GM12878 (cell line): ENCODE results near the gene EYS. TPM values are rescaled to one million over a fixed set of nuclear protein-coding genes. Genes with fewer than 3 reads are reported as not detected.

Experiments used
- ATAC-seq: fragments of 200-7000 bp; cut with Tn5 transposase; 3 replicates; pipeline ENCODE4 v1.9.1; 2020; ENCODE audit warnings: mild to moderate bottlenecking, moderate library complexity
- BruUV-seq: library from RNA; stranded (reverse); fragments of 400-500 nt; replicated peaks from 2 replicates; lab custom pipeline; 2021; lab: Mats Ljungman, UMichigan
- CTCF ChIA-PET: fragments of 300-600 bp; sonication (Branson Sonifier 250); formaldehyde crosslinking; extraction: SDS; loops from one replicate; lab custom pipeline; 2021; ENCODE audit warnings: inconsistent platforms; lab: Yijun Ruan, JAX
- POLR2A ChIA-PET: fragments of 350-600 bp; formaldehyde crosslinking; extraction: SDS; loops from one replicate; lab custom pipeline; 2021; ENCODE audit warnings: inconsistent platforms; lab: Charles Lee
- RAD21 ChIA-PET: fragments of 300-600 bp; sonication (Branson Sonifier 250); formaldehyde crosslinking; loops from one replicate; lab custom pipeline; 2023; ENCODE audit warnings: antibody characterized with exemption; ENCODE audit not compliant: unreplicated experiment; lab: Charles Lee
- SMC1A ChIA-PET: fragments of 300-600 bp; sonication (Branson Sonifier 250); formaldehyde crosslinking; loops from one replicate; lab custom pipeline; 2023; ENCODE audit not compliant: unreplicated experiment, uncharacterized antibody; lab: Charles Lee
- DNase-seq: peaks from one replicate; pipeline ENCODE4 v3.0.0-alpha.2; 2011; ENCODE audit warnings: low read depth, low spot score
- FAIRE-seq: peaks from 3 replicates; lab custom pipeline; 2011; peaks lifted over from hg19 to GRCh38; lab: Jason Lieb, UNC
- H2AFZ ChIP-seq: 2 replicates; pipeline ENCODE4 v1.6.0; 2011; ENCODE audit warnings: low read depth, low read length, control low read depth; ENCODE audit not compliant: control insufficient read depth
- H3K27ac ChIP-seq: 2 replicates; pipeline ENCODE4 v1.5.1; 2011; ENCODE audit warnings: control low read depth; ENCODE audit not compliant: control insufficient read depth, insufficient read depth
- H3K27me3 ChIP-seq, 2 experiments: replicated peaks in 1 of 2; 2 replicates each; pipeline versions ENCODE4 v1.6.0 to v1.6.1; 2011; ENCODE audit warnings: low read length in 1 of 2; ENCODE audit not compliant: control insufficient read depth in 2 of 2, insufficient read depth in 2 of 2
- H3K36me3 ChIP-seq, 2 experiments: 2 replicates each; pipeline ENCODE4 v1.5.1; 2011; ENCODE audit warnings: low read length in 1 of 2; ENCODE audit not compliant: control insufficient read depth in 2 of 2, insufficient read depth in 2 of 2
- H3K4me1 ChIP-seq: 2 replicates; pipeline ENCODE4 v1.6.1; 2011; ENCODE audit warnings: mild to moderate bottlenecking, low read length, moderate library complexity, mixed read lengths; ENCODE audit not compliant: control insufficient read depth, insufficient read depth
- H3K4me2 ChIP-seq: 2 replicates; pipeline ENCODE4 v1.6.0; 2011; ENCODE audit warnings: control low read depth; ENCODE audit not compliant: control insufficient read depth, insufficient read depth
- H3K4me3 ChIP-seq: fragments of 200-600 bp; sonication (generic); 2 replicates; pipeline ENCODE4 v1.5.1; 2016
- H3K79me2 ChIP-seq: 2 replicates; pipeline ENCODE4 v1.6.0; 2011; ENCODE audit warnings: low read length; ENCODE audit not compliant: control insufficient read depth, insufficient read depth
- H3K9ac ChIP-seq: 2 replicates; pipeline ENCODE4 v1.8.0; 2011; ENCODE audit warnings: low read length, control low read depth, mixed read lengths; ENCODE audit not compliant: control insufficient read depth, insufficient read depth
- H3K9me3 ChIP-seq: replicated peaks from 3 replicates; pipeline ENCODE4 v1.5.1; 2011; ENCODE audit warnings: mild to moderate bottlenecking, low read length; ENCODE audit not compliant: control insufficient read depth, insufficient read depth
- H4K20me1 ChIP-seq: 2 replicates; pipeline ENCODE4 v1.6.0; 2011; ENCODE audit not compliant: control insufficient read depth, insufficient read depth
- ATF2 ChIP-seq: IDR thresholded peaks from 2 replicates; pipeline ENCODE4 v1.6.1; 2012; ENCODE audit warnings: low read length, inconsistent platforms
- ATF3 ChIP-seq: IDR thresholded peaks from 2 replicates; pipeline ENCODE4 v1.6.1; 2011; ENCODE audit warnings: low read depth, mild to moderate bottlenecking, low read length, moderate library complexity, borderline replicate concordance; ENCODE audit errors: extremely low read depth
- BCL11A ChIP-seq: IDR thresholded peaks from 2 replicates; pipeline ENCODE4 v1.6.1; 2011; ENCODE audit warnings: low read depth, low read length
- BRCA1 ChIP-seq: IDR thresholded peaks from 2 replicates; pipeline ENCODE4 v1.6.1; 2011; ENCODE audit warnings: low read depth, low read length, improper control_type of control experiment
- CHD2 ChIP-seq: IDR thresholded peaks from 2 replicates; pipeline ENCODE4 v1.6.1; 2011; ENCODE audit warnings: low read depth, low read length, improper control_type of control experiment, borderline replicate concordance
- E2F8 ChIP-seq: fragments of 450-650 bp; IDR thresholded peaks from 2 replicates; pipeline ENCODE4 v1.6.1; 2018; ENCODE audit warnings: mild to moderate bottlenecking, low read depth, moderate library complexity; ENCODE audit not compliant: partially characterized antibody
- EP300 ChIP-seq, 2 experiments: fragments of 150-350 bp in 1 of 2; IDR thresholded peaks; 2 replicates each; pipeline ENCODE4 v1.6.1; 2011 to 2012; ENCODE audit warnings: low read depth in 2 of 2, low read length in 2 of 2, borderline replicate concordance in 1 of 2, improper control_type of control experiment in 1 of 2, inconsistent platforms in 1 of 2; ENCODE audit not compliant: control insufficient read depth in 1 of 2
- FOXM1 ChIP-seq: IDR thresholded peaks from 2 replicates; pipeline ENCODE4 v1.6.1; 2012; ENCODE audit warnings: low read depth, mild to moderate bottlenecking, inconsistent platforms, low read length, moderate library complexity
- KLF5 ChIP-seq: fragments of 450-650 bp; IDR thresholded peaks from 2 replicates; pipeline ENCODE4 v1.6.1; 2014; ENCODE audit warnings: mild to moderate bottlenecking; ENCODE audit not compliant: partially characterized antibody
- MTA2 ChIP-seq: fragments of 450-650 bp; IDR thresholded peaks from 2 replicates; pipeline ENCODE4 v1.6.1; 2016; ENCODE audit warnings: low read depth, mild to moderate bottlenecking, moderate library complexity
- NFIC ChIP-seq: IDR thresholded peaks from 2 replicates; pipeline ENCODE4 v1.6.1; 2012; ENCODE audit warnings: low read depth, mild to moderate bottlenecking, inconsistent platforms, low read length, moderate library complexity
- PBX3 ChIP-seq: IDR thresholded peaks from 2 replicates; pipeline ENCODE4 v1.6.1; 2011; ENCODE audit warnings: mild to moderate bottlenecking, low read depth, low read length, moderate library complexity; ENCODE audit not compliant: insufficient replicate concordance
- SKIL ChIP-seq: fragments of 450-650 bp; IDR thresholded peaks from 2 replicates; pipeline ENCODE4 v1.6.1; 2017; ENCODE audit warnings: mild to moderate bottlenecking, low read depth, inconsistent platforms; ENCODE audit not compliant: poor library complexity, severe bottlenecking
- SMC3 ChIP-seq: IDR thresholded peaks from 2 replicates; pipeline ENCODE4 v1.6.1; 2011; ENCODE audit warnings: low read length, improper control_type of control experiment, borderline replicate concordance
- YY1 ChIP-seq: IDR thresholded peaks from 2 replicates; pipeline ENCODE4 v1.6.1; 2011; ENCODE audit warnings: low read depth, mild to moderate bottlenecking, low read length
- ZBED1 ChIP-seq: IDR thresholded peaks from 2 replicates; pipeline ENCODE4 v1.6.1; 2016; ENCODE audit warnings: borderline replicate concordance
- in situ Hi-C: fragments of 300-500 bp; cut with MboI; formaldehyde crosslinking; loops from 9 replicates; pipeline ENCODE4 v1.14.3; 2018; ENCODE audit warnings: mixed read lengths
- intact Hi-C: fragments of 100-400 bp; cut with micrococcal nuclease; formaldehyde crosslinking; loops from one replicate; pipeline ENCODE4 v1.14.2; 2022; ENCODE audit not compliant: unreplicated experiment
- polyA plus RNA-seq, 11 experiments: library from polyadenylated mRNA; depleted of rRNA in 4 of 11; unstranded in 6 of 11; stranded (reverse) in 5 of 11; fragments of >200 nt; fragmentation: Nextera tagmentation in 4 of 11; fragmentation: Illumina TruSeq in 1 of 11; extraction: Ambion mirVana in 4 of 11; extraction: Trizol in 1 of 11; gene quantifications; 1 replicate in 1 of 11; 2 replicates in 10 of 11; pipeline versions ENCODE4 v1.2.1 to v1.2.3, GENCODE V29; 2011 to 2016; ENCODE audit warnings: inconsistent platforms in 2 of 11, missing spikeins in 2 of 11, low read depth in 1 of 11
- total RNA-seq, 4 experiments: library from RNA; depleted of rRNA in 3 of 4; stranded (reverse); fragments of >200 nt in 3 of 4; fragmentation: Illumina TruSeq in 1 of 4; extraction: Trizol in 1 of 4; gene quantifications; 2 replicates each; pipeline versions ENCODE4 v1.2.1 to v1.2.3, GENCODE V29; 2013 to 2021

Gene EYS
- total and polyA plus RNA-seq, 10 of the 15 experiments (the other 5 are each of a cell fraction or from before 2014, with no cell fraction given), result under 0.01 to 0.14 (median 0.02) TPM; not detected in 1

- TF ChIP-seq E2F8, result no peak
- no peak for TF ChIP-seq EP300 (IDR thresholded peaks at IDR 0.05; ENCODE audit: borderline replicate concordance in 1 of 2, control insufficient read depth in 1 of 2, low read depth in 2 of 2, low read length in 2 of 2)
- TF ChIP-seq BRCA1, result no peak
Measured at GRCh38 chr6:65052626-65053025, 654.4 kb downstream of the EYS start (continued).

- H2AFZ ChIP-seq, result no peak overlapping the region
- H3K4me1 ChIP-seq, result no peaks in the 10 kb centered on the region
- DNase-seq, result no peak
- ChIA-PET POLR2A (no interaction called here), CTCF (no interaction called here), RAD21 (no interaction called here), SMC1A (no interaction called here)
- H3K9ac ChIP-seq, result no peak overlapping the region
- H3K27ac ChIP-seq, result no peak overlapping the region
- no peaks in the 10 kb centered on the region for H3K27me3 ChIP-seq
- no peak for ATAC-seq
- H3K79me2 ChIP-seq, result no peaks in the 10 kb centered on the region
- no TSS peak for BruUV-seq
- H3K36me3 ChIP-seq, result no peaks in the 10 kb centered on the region
- H4K20me1 ChIP-seq, result no peaks in the 10 kb centered on the region
- intact Hi-C loops (no loop called here), in situ Hi-C loops (no loop called here)
- no peak overlapping the region for H3K4me2 ChIP-seq
- no peak overlapping the region for H3K4me3 ChIP-seq
- H3K9me3 ChIP-seq, result no peaks in the 10 kb centered on the region
- FAIRE-seq, result no peak
- TF ChIP-seq PBX3 (no peak), MTA2 (no peak), CHD2 (no peak), KLF5 (no peak), FOXM1 (no peak), SMC3 (no peak), SKIL (no peak), ATF3 (no peak), ATF2 (no peak), BCL11A (no peak), NFIC (no peak), YY1 (no peak), ZBED1 (no peak)
Measured at GRCh38 chr6:65045801-65046200, 661.2 kb downstream of the EYS start.
